Measurements from ENCODE around the gene SDK1.

DNA sequence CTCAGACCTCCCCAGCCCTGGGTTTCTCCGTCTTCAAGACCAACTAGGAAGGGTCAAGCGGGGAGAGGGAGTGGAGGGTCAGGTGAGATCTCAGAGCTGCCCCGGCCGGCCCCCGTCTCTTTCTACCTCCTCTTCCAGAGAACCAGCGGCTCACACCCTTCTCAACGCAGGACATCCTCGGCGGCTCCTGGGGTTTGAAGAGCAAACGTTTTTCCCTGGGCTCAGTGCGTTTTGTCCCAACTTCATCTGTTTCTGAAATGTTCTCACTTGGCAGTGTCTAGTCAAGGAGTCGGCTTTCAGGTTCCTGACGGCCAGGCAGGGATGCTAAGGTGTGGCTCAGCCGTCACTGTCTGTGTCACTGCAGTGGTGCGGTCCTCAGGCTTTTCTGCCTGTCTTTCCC, 964.6 kb downstream of the SDK1 start:
- TF ChIP-seq, protein P1, sequence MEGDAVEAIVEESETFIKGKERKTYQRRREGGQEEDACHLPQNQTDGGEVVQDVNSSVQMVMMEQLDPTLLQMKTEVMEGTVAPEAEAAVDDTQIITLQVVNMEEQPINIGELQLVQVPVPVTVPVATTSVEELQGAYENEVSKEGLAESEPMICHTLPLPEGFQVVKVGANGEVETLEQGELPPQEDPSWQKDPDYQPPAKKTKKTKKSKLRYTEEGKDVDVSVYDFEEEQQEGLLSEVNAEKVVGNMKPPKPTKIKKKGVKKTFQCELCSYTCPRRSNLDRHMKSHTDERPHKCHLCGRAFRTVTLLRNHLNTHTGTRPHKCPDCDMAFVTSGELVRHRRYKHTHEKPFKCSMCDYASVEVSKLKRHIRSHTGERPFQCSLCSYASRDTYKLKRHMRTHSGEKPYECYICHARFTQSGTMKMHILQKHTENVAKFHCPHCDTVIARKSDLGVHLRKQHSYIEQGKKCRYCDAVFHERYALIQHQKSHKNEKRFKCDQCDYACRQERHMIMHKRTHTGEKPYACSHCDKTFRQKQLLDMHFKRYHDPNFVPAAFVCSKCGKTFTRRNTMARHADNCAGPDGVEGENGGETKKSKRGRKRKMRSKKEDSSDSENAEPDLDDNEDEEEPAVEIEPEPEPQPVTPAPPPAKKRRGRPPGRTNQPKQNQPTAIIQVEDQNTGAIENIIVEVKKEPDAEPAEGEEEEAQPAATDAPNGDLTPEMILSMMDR (IDR thresholded peaks at IDR 0.05; ENCODE audit: low read depth, low read length, missing input control) = no peak
- TF ChIP-seq, protein P2, sequence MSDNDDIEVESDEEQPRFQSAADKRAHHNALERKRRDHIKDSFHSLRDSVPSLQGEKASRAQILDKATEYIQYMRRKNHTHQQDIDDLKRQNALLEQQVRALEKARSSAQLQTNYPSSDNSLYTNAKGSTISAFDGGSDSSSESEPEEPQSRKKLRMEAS (IDR thresholded peaks at IDR 0.05) = no peak
- TF ChIP-seq RAD21 (IDR thresholded peaks at IDR 0.05) (no peak), FOXA1 (IDR thresholded peaks at IDR 0.05) (no peak), GABPA (IDR thresholded peaks at IDR 0.05 in 1 of 2, conservative IDR thresholded peaks at IDR 0.05 in 1 of 2) (no peak), JUND (IDR thresholded peaks at IDR 0.05) (no peak), YY1 (IDR thresholded peaks at IDR 0.05) (no peak), SP1 (IDR thresholded peaks at IDR 0.05) (no peak), TAF1 (conservative IDR thresholded peaks at IDR 0.05) (no peak)
- TF ChIP-seq, protein P3, sequence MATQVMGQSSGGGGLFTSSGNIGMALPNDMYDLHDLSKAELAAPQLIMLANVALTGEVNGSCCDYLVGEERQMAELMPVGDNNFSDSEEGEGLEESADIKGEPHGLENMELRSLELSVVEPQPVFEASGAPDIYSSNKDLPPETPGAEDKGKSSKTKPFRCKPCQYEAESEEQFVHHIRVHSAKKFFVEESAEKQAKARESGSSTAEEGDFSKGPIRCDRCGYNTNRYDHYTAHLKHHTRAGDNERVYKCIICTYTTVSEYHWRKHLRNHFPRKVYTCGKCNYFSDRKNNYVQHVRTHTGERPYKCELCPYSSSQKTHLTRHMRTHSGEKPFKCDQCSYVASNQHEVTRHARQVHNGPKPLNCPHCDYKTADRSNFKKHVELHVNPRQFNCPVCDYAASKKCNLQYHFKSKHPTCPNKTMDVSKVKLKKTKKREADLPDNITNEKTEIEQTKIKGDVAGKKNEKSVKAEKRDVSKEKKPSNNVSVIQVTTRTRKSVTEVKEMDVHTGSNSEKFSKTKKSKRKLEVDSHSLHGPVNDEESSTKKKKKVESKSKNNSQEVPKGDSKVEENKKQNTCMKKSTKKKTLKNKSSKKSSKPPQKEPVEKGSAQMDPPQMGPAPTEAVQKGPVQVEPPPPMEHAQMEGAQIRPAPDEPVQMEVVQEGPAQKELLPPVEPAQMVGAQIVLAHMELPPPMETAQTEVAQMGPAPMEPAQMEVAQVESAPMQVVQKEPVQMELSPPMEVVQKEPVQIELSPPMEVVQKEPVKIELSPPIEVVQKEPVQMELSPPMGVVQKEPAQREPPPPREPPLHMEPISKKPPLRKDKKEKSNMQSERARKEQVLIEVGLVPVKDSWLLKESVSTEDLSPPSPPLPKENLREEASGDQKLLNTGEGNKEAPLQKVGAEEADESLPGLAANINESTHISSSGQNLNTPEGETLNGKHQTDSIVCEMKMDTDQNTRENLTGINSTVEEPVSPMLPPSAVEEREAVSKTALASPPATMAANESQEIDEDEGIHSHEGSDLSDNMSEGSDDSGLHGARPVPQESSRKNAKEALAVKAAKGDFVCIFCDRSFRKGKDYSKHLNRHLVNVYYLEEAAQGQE (IDR thresholded peaks at IDR 0.05) = no peak

Measured in liver (tissue), 3 donors.